NT2/D1 (cell line): Measurements from ENCODE around the gene PXYLP1.

Experiments used
- SUZ12 ChIP-seq: IDR thresholded peaks from 2 replicates; pipeline ENCODE4 v1.6.1; 2011; ENCODE audit not compliant: insufficient read length, insufficient read depth; ENCODE audit errors: extremely low read depth
- YY1 ChIP-seq: IDR thresholded peaks from 2 replicates; pipeline ENCODE4 v1.6.1; 2011; ENCODE audit not compliant: insufficient read length, insufficient read depth
- ZNF274 ChIP-seq: IDR thresholded peaks from 2 replicates; pipeline ENCODE4 v1.6.1; 2011; ENCODE audit warnings: mild to moderate bottlenecking, low read depth, low read length

- TF ChIP-seq SUZ12 (no peak), ZNF274 (no peak), YY1 (no peak)
Measured at GRCh38 chr3:141332416-141332815, 100.8 kb downstream of the PXYLP1 start.
